Liver (tissue), 9 donors: Measurements from ENCODE around the gene SLC37A2. TPM values are rescaled to one million over a fixed set of nuclear protein-coding genes. Genes with fewer than 3 reads are reported as not detected.

ENCODE experiments used
- DNase-seq: peaks from one replicate; pipeline ENCODE4 v3.0.0-alpha.2; 2017; ENCODE audit warnings: low spot score
- H3K27ac ChIP-seq, 2 donors: one replicate each; pipeline ENCODE4 v1.7.0; 2013; ENCODE audit warnings: inconsistent platforms in 2 of 2, low read length in 2 of 2, control low read depth in 1 of 2, low read depth in 1 of 2, mild to moderate bottlenecking in 1 of 2
- H3K27me3 ChIP-seq, 4 donors: one replicate each; pipeline versions ENCODE4 v1.6.1 to v1.7.0; 2013; ENCODE audit warnings: low read length in 3 of 4, inconsistent platforms in 1 of 4, mild to moderate bottlenecking in 1 of 4, moderate library complexity in 1 of 4; ENCODE audit not compliant: control insufficient read depth in 4 of 4, insufficient read depth in 4 of 4
- H3K36me3 ChIP-seq, 4 donors: one replicate each; pipeline versions ENCODE4 v1.6.1 to v1.7.0; 2013; ENCODE audit warnings: low read length in 3 of 4, mild to moderate bottlenecking in 3 of 4, low read depth in 1 of 4, moderate library complexity in 1 of 4; ENCODE audit not compliant: control insufficient read depth in 4 of 4, insufficient read depth in 3 of 4
- H3K4me1 ChIP-seq, 4 donors: one replicate each; pipeline versions ENCODE4 v1.6.1 to v1.7.0; 2013; ENCODE audit warnings: low read length in 3 of 4, mild to moderate bottlenecking in 3 of 4, moderate library complexity in 1 of 4; ENCODE audit not compliant: control insufficient read depth in 4 of 4, insufficient read depth in 4 of 4
- H3K4me3 ChIP-seq, 3 donors: one replicate each; pipeline versions ENCODE4 v1.6.1 to v1.7.0; 2013; ENCODE audit warnings: low read length in 3 of 3, control low read depth in 1 of 3, low read depth in 1 of 3, mild to moderate bottlenecking in 1 of 3
- H3K9ac ChIP-seq, 2 donors: one replicate each; pipeline ENCODE4 v1.7.0; 2013; ENCODE audit warnings: low read length in 2 of 2, mild to moderate bottlenecking in 2 of 2, moderate library complexity in 2 of 2, control low read depth in 1 of 2, low read depth in 1 of 2
- H3K9me3 ChIP-seq, 4 donors: one replicate each; pipeline versions ENCODE4 v1.6.1 to v1.7.0; 2013; ENCODE audit warnings: low read length in 3 of 4; ENCODE audit not compliant: control insufficient read depth in 4 of 4
- EGR1 ChIP-seq, 2 donors: IDR thresholded peaks; 2 replicates each; pipeline ENCODE4 v1.6.1; 2016 to 2018; ENCODE audit warnings: antibody characterized with exemption in 2 of 2, low read depth in 2 of 2
- FOXA1 ChIP-seq: IDR thresholded peaks from 2 replicates; pipeline ENCODE4 v1.6.1; 2016; ENCODE audit warnings: antibody characterized with exemption
- FOXA2 ChIP-seq: IDR thresholded peaks from 2 replicates; pipeline ENCODE4 v1.6.1; 2016; ENCODE audit warnings: antibody characterized with exemption
- GABPA ChIP-seq, 2 donors: IDR thresholded peaks in 1 of 2; conservative IDR thresholded peaks in 1 of 2; 2 replicates each; pipeline ENCODE4 v1.6.1; 2016; ENCODE audit warnings: antibody characterized with exemption in 2 of 2, mild to moderate bottlenecking in 1 of 2, moderate library complexity in 1 of 2
- HNF4A ChIP-seq, 2 donors: conservative IDR thresholded peaks; 2 replicates each; pipeline ENCODE4 v1.6.1; 2016; ENCODE audit warnings: antibody characterized with exemption in 2 of 2, mild to moderate bottlenecking in 2 of 2
- HNF4G ChIP-seq: IDR thresholded peaks from 2 replicates; pipeline ENCODE4 v1.6.1; 2016; ENCODE audit warnings: antibody characterized with exemption
- JUND ChIP-seq, 2 donors: IDR thresholded peaks; 2 replicates each; pipeline ENCODE4 v1.6.1; 2016; ENCODE audit warnings: antibody characterized with exemption in 2 of 2
- MAX ChIP-seq: IDR thresholded peaks from 2 replicates; pipeline ENCODE4 v1.6.1; 2016; ENCODE audit warnings: antibody characterized with exemption
- NR2F2 ChIP-seq: IDR thresholded peaks from 2 replicates; pipeline ENCODE4 v1.6.1; 2016; ENCODE audit warnings: antibody characterized with exemption
- RAD21 ChIP-seq, 2 donors: IDR thresholded peaks; 2 replicates each; pipeline ENCODE4 v1.6.1; 2016; ENCODE audit warnings: antibody characterized with exemption in 2 of 2, mild to moderate bottlenecking in 2 of 2
- RXRA ChIP-seq, 2 donors: IDR thresholded peaks; 2 replicates each; pipeline ENCODE4 v1.6.1; 2017 to 2018; ENCODE audit warnings: antibody characterized with exemption in 2 of 2, mild to moderate bottlenecking in 1 of 2
- SP1 ChIP-seq: IDR thresholded peaks from 2 replicates; pipeline ENCODE4 v1.6.1; 2018; ENCODE audit warnings: antibody characterized with exemption, mild to moderate bottlenecking
- TAF1 ChIP-seq: conservative IDR thresholded peaks from 2 replicates; pipeline ENCODE4 v1.6.1; 2016; ENCODE audit warnings: antibody characterized with exemption, mild to moderate bottlenecking
- YY1 ChIP-seq: IDR thresholded peaks from 2 replicates; pipeline ENCODE4 v1.6.1; 2016; ENCODE audit warnings: antibody characterized with exemption, mild to moderate bottlenecking
- ZBTB33 ChIP-seq: IDR thresholded peaks from 2 replicates; pipeline ENCODE4 v1.6.1; 2016; ENCODE audit warnings: antibody characterized with exemption
- WGBS: extraction: QIAGEN DNeasy Blood & Tissue Kit; methylation state at CpG from one replicate; pipeline ENCODE4 v1.1.7; 2013; 5-methylcytosine and 5-hydroxymethylcytosine counted together
- polyA plus RNA-seq, 2 donors: library from polyadenylated mRNA; stranded (reverse) in 1 of 2; unstranded in 1 of 2; fragments of 200-250 nt in 1 of 2; fragments of >200 nt in 1 of 2; fragmentation: Nextera tagmentation in 1 of 2; extraction: Ambion mirVana in 1 of 2; gene quantifications; one replicate each; pipeline versions ENCODE4 v1.2.1 to v1.2.3, GENCODE V29; 2013 to 2015
- total RNA-seq, 2 donors: library from RNA; depleted of rRNA; stranded (reverse); fragments of >200 nt; gene quantifications; one replicate each; pipeline ENCODE4 v1.2.3, GENCODE V29; 2014
- TF ChIP-seq, protein P1 (sequence below): IDR thresholded peaks from 2 replicates; pipeline ENCODE4 v1.6.1; 2016; ENCODE audit warnings: antibody characterized with exemption
- TF ChIP-seq, protein P2 (sequence below): IDR thresholded peaks from 2 replicates; pipeline ENCODE4 v1.6.1; 2016; ENCODE audit warnings: antibody characterized with exemption, mild to moderate bottlenecking
- TF ChIP-seq, protein P3 (sequence below): fragments of 150-350 bp; IDR thresholded peaks from 2 replicates; pipeline ENCODE4 v1.5.1; 2017; ENCODE audit warnings: improper control_type of control experiment, low read depth, low read length; ENCODE audit not compliant: missing input control
- donor health status: healthy.
- donor health status: healthy.
- donor health status: healthy.
- donor health status: healthy.
- donor health status: healthy.

The SLC37A2 gene
- total and polyA plus RNA-seq, 4 donors = 0.51 to 12.3 (median 5.6) TPM

GRCh38 chr11:125092669-125093068 lies 29.6 kb downstream of the SLC37A2 start:
- 95% methylated on average over 6 of the region's 6 CpGs for WGBS
- no peak for TF ChIP-seq NR2F2
- no peak for TF ChIP-seq ZBTB33
- no peak for TF ChIP-seq MAX
- TF ChIP-seq, protein P1, sequence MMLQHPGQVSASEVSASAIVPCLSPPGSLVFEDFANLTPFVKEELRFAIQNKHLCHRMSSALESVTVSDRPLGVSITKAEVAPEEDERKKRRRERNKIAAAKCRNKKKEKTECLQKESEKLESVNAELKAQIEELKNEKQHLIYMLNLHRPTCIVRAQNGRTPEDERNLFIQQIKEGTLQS = no peak
- TF ChIP-seq RXRA (IDR thresholded peaks at IDR 0.05) = no peak
- TF ChIP-seq JUND (IDR thresholded peaks at IDR 0.05) = no peak
- TF ChIP-seq HNF4G = no peak
- TF ChIP-seq, protein P2, sequence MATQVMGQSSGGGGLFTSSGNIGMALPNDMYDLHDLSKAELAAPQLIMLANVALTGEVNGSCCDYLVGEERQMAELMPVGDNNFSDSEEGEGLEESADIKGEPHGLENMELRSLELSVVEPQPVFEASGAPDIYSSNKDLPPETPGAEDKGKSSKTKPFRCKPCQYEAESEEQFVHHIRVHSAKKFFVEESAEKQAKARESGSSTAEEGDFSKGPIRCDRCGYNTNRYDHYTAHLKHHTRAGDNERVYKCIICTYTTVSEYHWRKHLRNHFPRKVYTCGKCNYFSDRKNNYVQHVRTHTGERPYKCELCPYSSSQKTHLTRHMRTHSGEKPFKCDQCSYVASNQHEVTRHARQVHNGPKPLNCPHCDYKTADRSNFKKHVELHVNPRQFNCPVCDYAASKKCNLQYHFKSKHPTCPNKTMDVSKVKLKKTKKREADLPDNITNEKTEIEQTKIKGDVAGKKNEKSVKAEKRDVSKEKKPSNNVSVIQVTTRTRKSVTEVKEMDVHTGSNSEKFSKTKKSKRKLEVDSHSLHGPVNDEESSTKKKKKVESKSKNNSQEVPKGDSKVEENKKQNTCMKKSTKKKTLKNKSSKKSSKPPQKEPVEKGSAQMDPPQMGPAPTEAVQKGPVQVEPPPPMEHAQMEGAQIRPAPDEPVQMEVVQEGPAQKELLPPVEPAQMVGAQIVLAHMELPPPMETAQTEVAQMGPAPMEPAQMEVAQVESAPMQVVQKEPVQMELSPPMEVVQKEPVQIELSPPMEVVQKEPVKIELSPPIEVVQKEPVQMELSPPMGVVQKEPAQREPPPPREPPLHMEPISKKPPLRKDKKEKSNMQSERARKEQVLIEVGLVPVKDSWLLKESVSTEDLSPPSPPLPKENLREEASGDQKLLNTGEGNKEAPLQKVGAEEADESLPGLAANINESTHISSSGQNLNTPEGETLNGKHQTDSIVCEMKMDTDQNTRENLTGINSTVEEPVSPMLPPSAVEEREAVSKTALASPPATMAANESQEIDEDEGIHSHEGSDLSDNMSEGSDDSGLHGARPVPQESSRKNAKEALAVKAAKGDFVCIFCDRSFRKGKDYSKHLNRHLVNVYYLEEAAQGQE = no peak
- TF ChIP-seq GABPA (IDR thresholded peaks at IDR 0.05 in 1 of 2, conservative IDR thresholded peaks at IDR 0.05 in 1 of 2) = no peak
- no peak for TF ChIP-seq TAF1
- no peak for TF ChIP-seq FOXA2
- TF ChIP-seq RAD21 (IDR thresholded peaks at IDR 0.05) = no peak

GRCh38 chr11:125093502-125093901 lies 30.4 kb downstream of the SLC37A2 start:
- 92% methylated on average over 4 of the region's 4 CpGs for WGBS
- no peak overlapping the region for H3K27ac ChIP-seq
- H3K9me3 ChIP-seq = no peaks in the 10 kb centered on the region
- no peak overlapping the region for H3K4me3 ChIP-seq
- H3K36me3 ChIP-seq = peaks cover 0 to 6% (median 5%) of the 10 kb centered on the region in 4 donors
- peaks cover 0 to 2% (median 0%) of the 10 kb centered on the region in 4 donors for H3K4me1 ChIP-seq
- DNase-seq = no peak
- no peaks in the 10 kb centered on the region for H3K27me3 ChIP-seq
- H3K9ac ChIP-seq = no peak overlapping the region
- TF ChIP-seq FOXA2 = no peak
- TF ChIP-seq GABPA (IDR thresholded peaks at IDR 0.05 in 1 of 2, conservative IDR thresholded peaks at IDR 0.05 in 1 of 2) = no peak
- TF ChIP-seq HNF4A (conservative IDR thresholded peaks at IDR 0.05) = no peak
- no peak for TF ChIP-seq HNF4G
- TF ChIP-seq EGR1 (IDR thresholded peaks at IDR 0.05; ENCODE audit: low read depth in 2 of 2) = no peak
- TF ChIP-seq, protein P2 = no peak
- TF ChIP-seq, protein P1 = no peak
- TF ChIP-seq YY1 = no peak
- TF ChIP-seq, protein P3, sequence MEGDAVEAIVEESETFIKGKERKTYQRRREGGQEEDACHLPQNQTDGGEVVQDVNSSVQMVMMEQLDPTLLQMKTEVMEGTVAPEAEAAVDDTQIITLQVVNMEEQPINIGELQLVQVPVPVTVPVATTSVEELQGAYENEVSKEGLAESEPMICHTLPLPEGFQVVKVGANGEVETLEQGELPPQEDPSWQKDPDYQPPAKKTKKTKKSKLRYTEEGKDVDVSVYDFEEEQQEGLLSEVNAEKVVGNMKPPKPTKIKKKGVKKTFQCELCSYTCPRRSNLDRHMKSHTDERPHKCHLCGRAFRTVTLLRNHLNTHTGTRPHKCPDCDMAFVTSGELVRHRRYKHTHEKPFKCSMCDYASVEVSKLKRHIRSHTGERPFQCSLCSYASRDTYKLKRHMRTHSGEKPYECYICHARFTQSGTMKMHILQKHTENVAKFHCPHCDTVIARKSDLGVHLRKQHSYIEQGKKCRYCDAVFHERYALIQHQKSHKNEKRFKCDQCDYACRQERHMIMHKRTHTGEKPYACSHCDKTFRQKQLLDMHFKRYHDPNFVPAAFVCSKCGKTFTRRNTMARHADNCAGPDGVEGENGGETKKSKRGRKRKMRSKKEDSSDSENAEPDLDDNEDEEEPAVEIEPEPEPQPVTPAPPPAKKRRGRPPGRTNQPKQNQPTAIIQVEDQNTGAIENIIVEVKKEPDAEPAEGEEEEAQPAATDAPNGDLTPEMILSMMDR = no peak
- TF ChIP-seq RXRA (IDR thresholded peaks at IDR 0.05) = no peak
- no peak for TF ChIP-seq JUND (IDR thresholded peaks at IDR 0.05)
- TF ChIP-seq MAX = no peak
- no peak for TF ChIP-seq FOXA1
- no peak for TF ChIP-seq RAD21 (IDR thresholded peaks at IDR 0.05)
- no peak for TF ChIP-seq NR2F2
- no peak for TF ChIP-seq SP1

More at GRCh38 chr11:125092669-125093068, 29.6 kb downstream of the SLC37A2 start:
- DNase-seq = no peak
- H3K4me3 ChIP-seq = no peak overlapping the region
- H3K36me3 ChIP-seq = peaks cover 0 to 6% (median 5%) of the 10 kb centered on the region in 4 donors
- peaks cover 0 to 2% (median 0%) of the 10 kb centered on the region in 4 donors for H3K4me1 ChIP-seq
- H3K27ac ChIP-seq = no peak overlapping the region
- no peak overlapping the region for H3K9ac ChIP-seq
- no peaks in the 10 kb centered on the region for H3K27me3 ChIP-seq
- no peaks in the 10 kb centered on the region for H3K9me3 ChIP-seq
